Right lobe of liver (tissue), 6 donors: ENCODE measurements around the gene GXYLT2. TPM values are rescaled to one million over a fixed set of nuclear protein-coding genes. Genes with fewer than 3 reads are reported as not detected.

Source experiments
- ATAC-seq, 4 donors: fragments of 200-7000 bp; cut with Tn5 transposase; one replicate each; pipeline ENCODE4 v1.9.1; 2020; ENCODE audit warnings: mild to moderate bottlenecking in 4 of 4, moderate library complexity in 4 of 4
- DNase-seq, 3 donors: peaks; one replicate each; pipeline ENCODE4 v3.0.0-alpha.2; 2020
- H3K27ac ChIP-seq, 3 donors: fragments of 200-600 bp; one replicate each; pipeline ENCODE4 v1.8.0; 2022
- H3K27me3 ChIP-seq, 2 donors: fragments of 200-600 bp; one replicate each; pipeline ENCODE4 v1.8.0; 2022
- H3K36me3 ChIP-seq, 4 donors: fragments of 200-600 bp; sonication (generic) in 1 of 4; one replicate each; pipeline versions ENCODE4 v1.5.1 to v1.8.0; 2017 to 2022; ENCODE audit warnings: control low read depth in 1 of 4
- H3K4me1 ChIP-seq, 4 donors: fragments of 200-600 bp; sonication (generic) in 1 of 4; one replicate each; pipeline versions ENCODE4 v1.5.1 to v1.8.0; 2017 to 2022; ENCODE audit warnings: control low read depth in 1 of 4
- H3K4me3 ChIP-seq, 3 donors: fragments of 200-600 bp; one replicate each; pipeline ENCODE4 v1.8.0; 2022
- H3K9me3 ChIP-seq, 4 donors: fragments of 200-600 bp; sonication (generic) in 1 of 4; one replicate each; pipeline versions ENCODE4 v1.5.1 to v1.8.0; 2017 to 2022; ENCODE audit warnings: control low read depth in 1 of 4
- POLR2A ChIP-seq: fragments of 450-650 bp; IDR thresholded peaks from one replicate; pipeline ENCODE4 v1.6.1; 2017; ENCODE audit warnings: antibody characterized with exemption, mild to moderate bottlenecking
- WGBS: methylation state at CpG from one replicate; pipeline ENCODE4 v1.1.6; 2018; ENCODE audit warnings: low coverage, low lambda C conversion rate; ENCODE audit not compliant: insufficient coverage; ENCODE audit errors: missing lambda C conversion rate; 5-methylcytosine and 5-hydroxymethylcytosine counted together
- intact Hi-C, 2 donors: fragments of 100-400 bp; cut with DNase I; formaldehyde crosslinking; loops; one replicate each; pipeline versions ENCODE4 v1.11.2 to v1.14.1; 2022
- total RNA-seq, 6 experiments: library from RNA; depleted of rRNA in 2 of 6; stranded (reverse); fragments of >200 nt in 2 of 6; fragmentation: NEBNext Ultra II Directional in 3 of 6; extraction: Animal tissue kit (Norgen Biotek cat#: 25700) in 3 of 6; gene quantifications; one replicate each; pipeline versions ENCODE4 v1.1.0 to v1.2.4, GENCODE V29; 2016 to 2023
- TF ChIP-seq, protein P1 (sequence below), 4 donors: fragments of 200-600 bp in 3 of 4; fragments of 450-650 bp in 1 of 4; IDR thresholded peaks; one replicate each; pipeline versions ENCODE4 v1.5.1 to v1.8.0; 2016 to 2022; ENCODE audit warnings: antibody characterized with exemption in 4 of 4, mild to moderate bottlenecking in 2 of 4
- donor health status: DM: no; HTN: yes; CAD: no.
- donor health status: DM: no; HTN: no; CAD: no.
- donor health status: DM: no; HTN: no; CAD: no.
- donor health status: DM: no; HTN: yes; CAD: no.
- donor health status: DM: no; HTN: yes; CAD: no.

Gene GXYLT2
- total RNA-seq, 6 experiments from 2014 or later = 0.06 to 0.69 (median 0.12) TPM; not detected in 1

DNA sequence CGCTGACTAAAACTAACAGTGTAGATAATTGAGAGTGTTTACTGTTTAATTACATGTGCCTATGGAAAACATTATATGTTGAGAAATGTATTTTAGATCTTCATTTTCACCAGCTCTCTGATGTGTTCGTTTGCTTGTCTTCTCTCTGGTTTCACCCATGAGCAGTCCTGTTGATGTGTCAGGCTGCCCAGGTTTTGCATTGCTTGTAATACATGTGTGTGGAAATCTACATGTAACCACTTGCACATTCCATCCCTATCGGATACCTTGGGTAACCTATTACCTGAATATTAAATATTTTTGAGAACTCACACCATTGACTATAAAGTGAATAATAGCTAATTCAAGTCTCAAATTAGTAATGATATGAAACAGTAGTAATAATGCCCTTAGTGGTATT is 121.9 kb downstream of the GXYLT2 start:
- Histone ChIP-seq H3K36me3 (peaks cover 0 to 15% (median 0%) of the 10 kb centered on the region in 4 donors), H3K27ac (no peak overlapping the region), H3K4me3 (no peak overlapping the region), H3K4me1 (peaks cover 0 to 20% (median 0%) of the 10 kb centered on the region in 4 donors), H3K27me3 (no peaks in the 10 kb centered on the region), H3K9me3 (no peaks in the 10 kb centered on the region)
- intact Hi-C loops = no loop called here
- DNase-seq = no peak
- TF ChIP-seq, protein P1, sequence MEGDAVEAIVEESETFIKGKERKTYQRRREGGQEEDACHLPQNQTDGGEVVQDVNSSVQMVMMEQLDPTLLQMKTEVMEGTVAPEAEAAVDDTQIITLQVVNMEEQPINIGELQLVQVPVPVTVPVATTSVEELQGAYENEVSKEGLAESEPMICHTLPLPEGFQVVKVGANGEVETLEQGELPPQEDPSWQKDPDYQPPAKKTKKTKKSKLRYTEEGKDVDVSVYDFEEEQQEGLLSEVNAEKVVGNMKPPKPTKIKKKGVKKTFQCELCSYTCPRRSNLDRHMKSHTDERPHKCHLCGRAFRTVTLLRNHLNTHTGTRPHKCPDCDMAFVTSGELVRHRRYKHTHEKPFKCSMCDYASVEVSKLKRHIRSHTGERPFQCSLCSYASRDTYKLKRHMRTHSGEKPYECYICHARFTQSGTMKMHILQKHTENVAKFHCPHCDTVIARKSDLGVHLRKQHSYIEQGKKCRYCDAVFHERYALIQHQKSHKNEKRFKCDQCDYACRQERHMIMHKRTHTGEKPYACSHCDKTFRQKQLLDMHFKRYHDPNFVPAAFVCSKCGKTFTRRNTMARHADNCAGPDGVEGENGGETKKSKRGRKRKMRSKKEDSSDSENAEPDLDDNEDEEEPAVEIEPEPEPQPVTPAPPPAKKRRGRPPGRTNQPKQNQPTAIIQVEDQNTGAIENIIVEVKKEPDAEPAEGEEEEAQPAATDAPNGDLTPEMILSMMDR (IDR thresholded peaks at IDR 0.05) = no peak
- no peak for TF ChIP-seq POLR2A
- ATAC-seq = no peak
- 73% methylated on average over 3 of the region's 3 CpGs for WGBS

DNA sequence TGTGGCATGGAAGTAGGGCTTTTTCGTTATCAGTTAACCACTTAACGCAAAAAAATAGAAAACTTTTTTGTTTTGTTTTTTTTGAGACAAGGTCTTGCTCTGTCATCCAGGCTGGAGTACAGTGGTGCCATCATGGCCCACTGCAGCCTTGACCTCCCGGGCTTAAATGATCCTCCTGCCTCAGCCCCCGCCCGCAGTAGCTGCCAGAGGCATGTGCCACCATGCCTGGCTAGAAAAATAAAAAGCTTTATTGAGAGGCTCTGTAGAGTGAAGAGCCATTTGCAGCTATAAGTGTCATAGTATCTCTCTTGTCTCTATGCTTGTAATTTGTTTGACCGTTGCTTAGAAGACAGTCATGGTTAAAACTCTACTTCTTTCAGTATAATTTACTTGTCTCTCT is 122.3 kb downstream of the GXYLT2 start:
- Histone ChIP-seq H3K36me3 (peaks cover 0 to 15% (median 0%) of the 10 kb centered on the region in 4 donors), H3K9me3 (no peaks in the 10 kb centered on the region), H3K27me3 (no peaks in the 10 kb centered on the region), H3K4me1 (peaks cover 0 to 20% (median 0%) of the 10 kb centered on the region in 4 donors), H3K27ac (no peak overlapping the region), H3K4me3 (no peak overlapping the region)
- intact Hi-C loops = no loop called here
- DNase-seq (no peak), ATAC-seq (no peak)
- no peak for TF ChIP-seq POLR2A
- TF ChIP-seq, protein P1 (IDR thresholded peaks at IDR 0.05) = no peak
- 93% methylated on average over 6 of the region's 6 CpGs for WGBS

GRCh38 chr3:73018298-73018697 is 130.5 kb downstream of the GXYLT2 start:
- TF ChIP-seq, protein P1 (IDR thresholded peaks at IDR 0.05) = no peak
- TF ChIP-seq POLR2A = no peak
- no peak for DNase-seq
- intact Hi-C loops = no loop called here
- WGBS = 87% methylated on average over 4 of the region's 4 CpGs
- no peaks in the 10 kb centered on the region for H3K27me3 ChIP-seq
- no peak overlapping the region for H3K4me3 ChIP-seq
- peaks cover 0 to 2% (median 0%) of the 10 kb centered on the region in 4 donors for H3K36me3 ChIP-seq
- no peak for ATAC-seq
- H3K4me1 ChIP-seq = peaks cover 0 to 11% (median 0%) of the 10 kb centered on the region in 4 donors
- no peaks in the 10 kb centered on the region for H3K9me3 ChIP-seq
- no peak overlapping the region for H3K27ac ChIP-seq

GRCh38 chr3:73018790-73019441 is 131.1 kb downstream of the GXYLT2 start:
- 98% methylated on average over 5 of the region's 5 CpGs for WGBS
- H3K9me3 ChIP-seq = no peaks in the 10 kb centered on the region
- H3K27ac ChIP-seq = no peak overlapping the region
- H3K4me1 ChIP-seq = peaks cover 0 to 11% (median 0%) of the 10 kb centered on the region in 4 donors
- DNase-seq (no peak), ATAC-seq (no peak)
- H3K4me3 ChIP-seq = no peak overlapping the region
- TF ChIP-seq POLR2A = no peak
- H3K27me3 ChIP-seq = no peaks in the 10 kb centered on the region
- intact Hi-C loops = no loop called here
- peaks cover 0 to 2% (median 0%) of the 10 kb centered on the region in 4 donors for H3K36me3 ChIP-seq

GRCh38 chr3:73021301-73021835 is 133.5 kb downstream of the GXYLT2 start:
- DNase-seq (no peak), ATAC-seq (peak in 2 of 4 donors; percentile 25 to 43)
- no peak overlapping the region for H3K27ac ChIP-seq
- H3K36me3 ChIP-seq = no peaks in the 10 kb centered on the region
- H3K9me3 ChIP-seq = no peaks in the 10 kb centered on the region
- WGBS = 29% methylated on average over 4 of the region's 4 CpGs
- intact Hi-C loops = no loop called here
- no peak overlapping the region for H3K4me3 ChIP-seq
- H3K27me3 ChIP-seq = no peaks in the 10 kb centered on the region
- H3K4me1 ChIP-seq = peaks cover 0 to 26% (median 0%) of the 10 kb centered on the region in 4 donors
- no peak for TF ChIP-seq POLR2A
- TF ChIP-seq, protein P1 (IDR thresholded peaks at IDR 0.05) = no peak
